ENCODE results near the gene PITPNB.
A peak's percentile ranks its signal among the peaks of the same experiment; 100 is the strongest.

PITPNB gene

GRCh38 chr22:27933186-27933983 lies 14.3 kb upstream of the PITPNB start:
- Mint-ChIP-seq H3K27ac (no peak overlapping the region), H3K36me3 (peaks cover 4% of the 10 kb centered on the region), H3K4me1 (peaks cover 3% of the 10 kb centered on the region)

GRCh38 chr22:27930331-27931060 lies 11.4 kb upstream of the PITPNB start:
- Mint-ChIP-seq H3K36me3 (peaks cover 2% of the 10 kb centered on the region), H3K27ac (no peak overlapping the region)

More at GRCh38 chr22:27933186-27933983, 14.3 kb upstream of the PITPNB start:
- Mint-ChIP-seq H3K9me3 (no peaks in the 10 kb centered on the region), H3K27me3 (no peaks in the 10 kb centered on the region), H3K4me3 (no peak overlapping the region)

GRCh38 chr22:27927608-27928007 lies 8.6 kb upstream of the PITPNB start:
- no peaks in the 10 kb centered on the region for H3K27me3 Mint-ChIP-seq
- H3K4me3 Mint-ChIP-seq, result no peak overlapping the region
- no peaks in the 10 kb centered on the region for H3K9me3 Mint-ChIP-seq
- H3K36me3 Mint-ChIP-seq, result peaks cover 2% of the 10 kb centered on the region
- H3K4me1 Mint-ChIP-seq, result peaks cover 26% of the 10 kb centered on the region
- H3K27ac Mint-ChIP-seq, result no peak overlapping the region

More at GRCh38 chr22:27930331-27931060, 11.4 kb upstream of the PITPNB start:
- Mint-ChIP-seq H3K4me1 (peaks cover 18% of the 10 kb centered on the region), H3K9me3 (no peaks in the 10 kb centered on the region), H3K27me3 (no peaks in the 10 kb centered on the region), H3K4me3 (no peak overlapping the region)

GRCh38 chr22:27925331-27925730 lies 6.3 kb upstream of the PITPNB start:
- H3K27ac Mint-ChIP-seq, result no peak overlapping the region
- H3K4me3 Mint-ChIP-seq, result no peak overlapping the region
- no peaks in the 10 kb centered on the region for H3K27me3 Mint-ChIP-seq
- H3K9me3 Mint-ChIP-seq, result no peaks in the 10 kb centered on the region
- H3K4me1 Mint-ChIP-seq, result peaks cover 44% of the 10 kb centered on the region
- peaks cover 4% of the 10 kb centered on the region for H3K36me3 Mint-ChIP-seq

GRCh38 chr22:27919942-27920755 lies 1.1 kb upstream of the PITPNB start:
- peak overlapping the region; percentile 98 for H3K4me3 Mint-ChIP-seq
- peaks cover 12% of the 10 kb centered on the region for H3K36me3 Mint-ChIP-seq
- H3K27ac Mint-ChIP-seq, result peak overlapping the region; percentile 97
- H3K9me3 Mint-ChIP-seq, result no peaks in the 10 kb centered on the region
- peaks cover 62% of the 10 kb centered on the region for H3K4me1 Mint-ChIP-seq
- H3K27me3 Mint-ChIP-seq, result no peaks in the 10 kb centered on the region

- no peaks in the 10 kb centered on the region for H3K9me3 Mint-ChIP-seq
- H3K27me3 Mint-ChIP-seq, result no peaks in the 10 kb centered on the region
- H3K27ac Mint-ChIP-seq, result peak overlapping the region; percentile 97
- peak overlapping the region; percentile 98 for H3K4me3 Mint-ChIP-seq
- H3K36me3 Mint-ChIP-seq, result peaks cover 14% of the 10 kb centered on the region
- H3K4me1 Mint-ChIP-seq, result peaks cover 73% of the 10 kb centered on the region
Measured at GRCh38 chr22:27918341-27919221, 475 bp downstream of the PITPNB start.

GRCh38 chr22:27915986-27916385 lies 3.1 kb downstream of the PITPNB start:
- Mint-ChIP-seq H3K27ac (peak overlapping the region; percentile 56), H3K4me3 (peak overlapping the region; percentile 53)

GRCh38 chr22:27913162-27913741 lies 5.8 kb downstream of the PITPNB start:
- Mint-ChIP-seq H3K27ac (peak overlapping the region; percentile 35), H3K36me3 (peaks cover 23% of the 10 kb centered on the region), H3K27me3 (no peaks in the 10 kb centered on the region), H3K4me3 (peak overlapping the region; percentile 49), H3K4me1 (peaks cover 71% of the 10 kb centered on the region), H3K9me3 (no peaks in the 10 kb centered on the region)

More at GRCh38 chr22:27915986-27916385, 3.1 kb downstream of the PITPNB start:
- no peaks in the 10 kb centered on the region for H3K9me3 Mint-ChIP-seq
- H3K27me3 Mint-ChIP-seq, result no peaks in the 10 kb centered on the region
- peaks cover 14% of the 10 kb centered on the region for H3K36me3 Mint-ChIP-seq
- peaks cover 72% of the 10 kb centered on the region for H3K4me1 Mint-ChIP-seq

- H3K9me3 Mint-ChIP-seq, result no peaks in the 10 kb centered on the region
- no peak overlapping the region for H3K27ac Mint-ChIP-seq
- H3K4me1 Mint-ChIP-seq, result peaks cover 64% of the 10 kb centered on the region
- no peaks in the 10 kb centered on the region for H3K27me3 Mint-ChIP-seq
- peaks cover 23% of the 10 kb centered on the region for H3K36me3 Mint-ChIP-seq
- H3K4me3 Mint-ChIP-seq, result no peak overlapping the region
Measured at GRCh38 chr22:27912101-27912500, 7.0 kb downstream of the PITPNB start.

GRCh38 chr22:27911330-27911729 lies 7.7 kb downstream of the PITPNB start:
- H3K36me3 Mint-ChIP-seq, result peaks cover 23% of the 10 kb centered on the region
- no peaks in the 10 kb centered on the region for H3K27me3 Mint-ChIP-seq
- H3K27ac Mint-ChIP-seq, result no peak overlapping the region
- H3K4me3 Mint-ChIP-seq, result no peak overlapping the region
- no peaks in the 10 kb centered on the region for H3K9me3 Mint-ChIP-seq
- H3K4me1 Mint-ChIP-seq, result peaks cover 64% of the 10 kb centered on the region

- Mint-ChIP-seq H3K4me3 (no peak overlapping the region), H3K27me3 (no peaks in the 10 kb centered on the region), H3K27ac (no peak overlapping the region), H3K36me3 (peaks cover 27% of the 10 kb centered on the region), H3K9me3 (no peaks in the 10 kb centered on the region), H3K4me1 (peaks cover 53% of the 10 kb centered on the region)
Measured at GRCh38 chr22:27906241-27906640, 12.8 kb downstream of the PITPNB start.

- H3K27me3 Mint-ChIP-seq, result no peaks in the 10 kb centered on the region
- peaks cover 53% of the 10 kb centered on the region for H3K4me1 Mint-ChIP-seq
- H3K36me3 Mint-ChIP-seq, result peaks cover 24% of the 10 kb centered on the region
- no peak overlapping the region for H3K4me3 Mint-ChIP-seq
- no peaks in the 10 kb centered on the region for H3K9me3 Mint-ChIP-seq
- no peak overlapping the region for H3K27ac Mint-ChIP-seq
Measured at GRCh38 chr22:27905653-27906052, 13.4 kb downstream of the PITPNB start.

- H3K4me3 Mint-ChIP-seq, result peak overlapping the region; percentile 37
- H3K4me1 Mint-ChIP-seq, result peaks cover 53% of the 10 kb centered on the region
- H3K36me3 Mint-ChIP-seq, result peaks cover 19% of the 10 kb centered on the region
- no peaks in the 10 kb centered on the region for H3K9me3 Mint-ChIP-seq
- peak overlapping the region; percentile 89 for H3K27ac Mint-ChIP-seq
- no peaks in the 10 kb centered on the region for H3K27me3 Mint-ChIP-seq
Measured at GRCh38 chr22:27903805-27904473, 15.1 kb downstream of the PITPNB start.

- peaks cover 13% of the 10 kb centered on the region for H3K36me3 Mint-ChIP-seq
- H3K4me3 Mint-ChIP-seq, result no peak overlapping the region
- peaks cover 31% of the 10 kb centered on the region for H3K4me1 Mint-ChIP-seq
- H3K9me3 Mint-ChIP-seq, result no peaks in the 10 kb centered on the region
- no peaks in the 10 kb centered on the region for H3K27me3 Mint-ChIP-seq
- no peak overlapping the region for H3K27ac Mint-ChIP-seq
Measured at GRCh38 chr22:27900153-27900552, 18.9 kb downstream of the PITPNB start.
